ENCODE measurements around the gene FOXP1.
A peak's percentile ranks its signal among the peaks of the same experiment; 100 is the strongest.

FOXP1 gene

DNA sequence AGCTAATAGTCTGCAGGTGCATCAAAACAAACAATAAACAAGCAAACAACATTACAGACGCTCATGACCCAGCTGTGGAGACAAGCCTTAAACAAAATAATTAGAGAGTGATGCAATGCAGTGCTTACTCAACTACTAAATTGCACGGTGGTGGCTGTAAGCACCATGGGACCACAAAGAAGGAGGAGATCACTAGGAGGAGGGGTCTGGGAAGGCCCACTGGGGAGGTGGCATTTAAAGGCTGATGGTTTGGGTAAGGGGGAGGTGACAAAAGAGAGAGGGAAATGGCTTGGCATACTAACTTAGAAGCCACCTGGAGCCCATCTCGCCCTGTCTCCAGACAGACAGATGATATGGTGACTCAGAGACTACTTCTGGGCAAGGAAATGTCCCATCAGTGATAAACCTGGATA, 516.7 kb downstream of the FOXP1 start:
- no peak overlapping the region for H3K4me3 ChIP-seq (ENCODE audit: low read depth, low read length)
- no peak for DNase-seq (ENCODE audit: low read depth)
- TF ChIP-seq, protein P1, sequence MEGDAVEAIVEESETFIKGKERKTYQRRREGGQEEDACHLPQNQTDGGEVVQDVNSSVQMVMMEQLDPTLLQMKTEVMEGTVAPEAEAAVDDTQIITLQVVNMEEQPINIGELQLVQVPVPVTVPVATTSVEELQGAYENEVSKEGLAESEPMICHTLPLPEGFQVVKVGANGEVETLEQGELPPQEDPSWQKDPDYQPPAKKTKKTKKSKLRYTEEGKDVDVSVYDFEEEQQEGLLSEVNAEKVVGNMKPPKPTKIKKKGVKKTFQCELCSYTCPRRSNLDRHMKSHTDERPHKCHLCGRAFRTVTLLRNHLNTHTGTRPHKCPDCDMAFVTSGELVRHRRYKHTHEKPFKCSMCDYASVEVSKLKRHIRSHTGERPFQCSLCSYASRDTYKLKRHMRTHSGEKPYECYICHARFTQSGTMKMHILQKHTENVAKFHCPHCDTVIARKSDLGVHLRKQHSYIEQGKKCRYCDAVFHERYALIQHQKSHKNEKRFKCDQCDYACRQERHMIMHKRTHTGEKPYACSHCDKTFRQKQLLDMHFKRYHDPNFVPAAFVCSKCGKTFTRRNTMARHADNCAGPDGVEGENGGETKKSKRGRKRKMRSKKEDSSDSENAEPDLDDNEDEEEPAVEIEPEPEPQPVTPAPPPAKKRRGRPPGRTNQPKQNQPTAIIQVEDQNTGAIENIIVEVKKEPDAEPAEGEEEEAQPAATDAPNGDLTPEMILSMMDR (IDR thresholded peaks at IDR 0.05; ENCODE audit: low read depth, low read length, missing control alignments): no peak

DNA sequence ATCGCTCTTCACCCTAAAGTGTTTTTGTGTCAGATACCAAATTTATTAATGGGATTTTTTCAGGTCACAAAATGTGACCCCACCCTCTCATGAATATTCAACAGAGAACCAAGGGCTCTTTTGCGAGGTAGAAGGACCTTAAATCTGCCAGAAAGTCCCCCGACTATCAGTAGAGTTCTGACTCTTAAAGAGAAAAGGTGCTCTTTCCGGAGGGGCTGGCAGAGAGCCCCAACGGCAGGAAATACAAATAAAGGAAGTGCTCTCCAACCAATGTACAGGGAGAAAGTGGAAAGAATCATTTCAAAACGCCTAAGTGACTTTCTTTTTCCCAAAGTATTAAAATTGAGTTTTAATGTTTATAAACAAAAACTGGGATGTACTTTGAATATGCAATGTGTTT, 517.2 kb downstream of the FOXP1 start:
- no peak overlapping the region for H3K4me3 ChIP-seq (ENCODE audit: low read depth, low read length)
- DNase-seq (ENCODE audit: low read depth): no peak

DNA sequence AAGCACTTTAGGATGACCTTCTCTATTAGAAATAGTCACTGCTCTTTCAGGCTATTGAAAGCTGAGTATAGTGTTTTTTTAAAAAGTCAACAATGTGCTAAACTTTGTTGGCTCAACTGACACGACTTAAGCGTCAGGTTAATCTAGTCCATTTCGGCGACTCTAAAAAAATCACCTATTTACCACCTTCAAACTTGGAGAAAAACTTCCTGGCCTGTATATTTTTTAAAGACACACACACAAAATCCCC, 517.8 kb downstream of the FOXP1 start:
- H3K4me3 ChIP-seq (ENCODE audit: low read depth, low read length): no peak overlapping the region
- no peak for DNase-seq (ENCODE audit: low read depth)
- TF ChIP-seq, protein P1 (IDR thresholded peaks at IDR 0.05; ENCODE audit: low read depth, low read length, missing control alignments): no peak

More for the DNA sequence above, 517.2 kb downstream of the FOXP1 start:
- TF ChIP-seq, protein P1 (IDR thresholded peaks at IDR 0.05; ENCODE audit: low read depth, low read length, missing control alignments): no peak

DNA sequence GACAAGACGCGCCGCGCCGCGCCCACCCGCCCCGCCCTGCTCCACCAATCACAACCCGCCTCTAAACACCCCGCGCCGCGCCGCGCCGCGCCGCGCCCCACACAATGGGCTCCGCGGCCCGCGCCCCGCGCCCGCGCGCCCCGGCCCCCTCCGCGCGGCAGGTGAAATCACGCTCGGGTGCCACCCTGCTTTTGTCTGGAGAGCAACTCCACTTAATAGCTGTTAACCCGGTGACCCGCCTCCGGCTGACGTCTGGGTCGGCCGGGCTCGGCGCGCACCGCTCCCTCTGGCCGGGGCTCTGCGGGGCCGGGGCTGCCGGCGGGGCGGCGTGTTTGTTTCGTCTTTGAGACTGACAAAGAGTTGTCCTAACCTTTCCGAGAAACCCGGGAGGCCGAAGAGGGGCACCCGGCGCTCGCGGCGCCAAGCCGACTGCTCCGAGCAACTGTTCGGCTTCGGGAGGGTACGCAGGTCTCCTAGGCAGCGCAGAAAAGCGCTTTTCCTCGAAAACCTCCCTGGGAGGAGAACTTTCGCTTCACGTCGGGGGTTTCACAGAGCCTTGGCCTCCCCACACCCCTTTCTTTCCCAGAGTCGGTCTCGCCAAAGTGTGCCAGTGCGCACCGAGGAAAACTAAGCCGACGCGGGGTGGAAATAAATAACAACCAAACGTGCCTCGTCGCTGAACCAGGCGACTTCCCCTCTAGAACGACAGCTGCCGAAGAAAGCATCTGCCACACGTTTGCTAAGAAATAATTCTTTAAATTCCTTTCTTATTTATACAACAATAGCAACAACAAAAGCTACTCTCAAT, 518.4 kb downstream of the FOXP1 start:
- H3K4me3 ChIP-seq (ENCODE audit: low read depth, low read length): peak overlapping the region; percentile 30
- TF ChIP-seq, protein P1 (IDR thresholded peaks at IDR 0.05; ENCODE audit: low read depth, low read length, missing control alignments): no peak
- DNase-seq (ENCODE audit: low read depth): no peak

DNA sequence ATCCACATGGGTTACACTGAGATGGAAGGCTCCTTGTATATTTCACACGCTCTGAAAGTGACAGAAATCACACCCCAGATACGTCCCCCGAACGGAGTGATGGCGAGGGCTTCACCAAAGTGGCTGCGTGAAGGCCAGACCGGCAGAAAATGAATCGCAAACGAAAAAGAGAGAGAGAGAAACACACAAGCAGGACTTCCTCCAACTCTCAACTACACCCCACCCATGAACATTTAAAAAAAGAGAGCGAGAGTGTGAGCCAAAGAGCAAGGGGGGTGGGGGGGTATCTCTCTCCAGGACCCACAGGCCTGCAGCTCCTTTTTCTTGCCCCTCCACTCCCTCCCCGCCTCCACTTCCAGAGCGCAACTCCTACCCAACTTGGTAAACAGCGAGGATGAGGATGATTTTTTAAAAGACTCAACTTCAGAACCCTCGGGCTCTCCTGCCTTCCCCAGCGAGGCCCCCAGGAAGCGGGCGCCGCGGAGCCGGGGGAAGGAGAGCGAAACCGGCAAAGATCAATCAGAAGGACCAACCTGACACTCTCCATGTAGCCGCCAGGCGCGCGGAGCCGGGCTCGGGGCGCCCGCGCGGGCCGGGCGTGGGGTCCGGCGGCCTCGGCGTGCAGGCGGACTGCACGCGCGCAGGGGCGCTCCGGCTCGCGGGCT, 519.1 kb downstream of the FOXP1 start:
- TF ChIP-seq, protein P1 (IDR thresholded peaks at IDR 0.05; ENCODE audit: low read depth, low read length, missing control alignments): no peak
- no peak for DNase-seq (ENCODE audit: low read depth)
- no peak overlapping the region for H3K4me3 ChIP-seq (ENCODE audit: low read depth, low read length)

DNA sequence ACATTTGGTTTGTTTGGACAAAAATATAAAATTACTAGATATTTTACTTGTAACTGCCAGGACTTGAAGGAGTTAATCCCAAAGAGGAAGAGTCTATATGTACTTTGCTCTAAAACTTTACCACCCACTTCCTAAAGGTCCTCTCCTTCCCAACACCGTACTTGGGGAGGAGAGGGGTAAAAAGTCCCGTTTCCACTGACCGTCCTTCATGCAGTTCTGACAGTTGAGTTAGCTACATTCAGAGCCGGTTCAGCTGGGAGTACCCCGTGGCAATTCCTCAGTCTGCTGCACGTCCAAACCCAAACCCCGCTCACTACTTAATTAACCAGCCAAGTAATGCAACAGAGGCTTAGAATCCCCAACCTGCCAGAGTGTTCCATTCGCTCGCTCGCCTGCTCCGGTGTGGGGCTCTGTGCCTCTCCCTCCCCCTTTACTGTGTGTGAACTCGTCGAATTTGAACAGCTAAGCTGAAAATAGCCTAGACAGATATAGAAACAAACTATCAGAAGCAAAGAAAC, 519.7 kb downstream of the FOXP1 start:
- DNase-seq (ENCODE audit: low read depth): no peak
- TF ChIP-seq, protein P1 (IDR thresholded peaks at IDR 0.05; ENCODE audit: low read depth, low read length, missing control alignments): no peak
- no peak overlapping the region for H3K4me3 ChIP-seq (ENCODE audit: low read depth, low read length)

All from GM12864 (cell line).